H9 (cell line): Measurements from ENCODE around the gene KCNN3. TPM values are rescaled to one million over a fixed set of nuclear protein-coding genes. Genes with fewer than 3 reads are reported as not detected.

Experiments
- DNase-seq: peaks from one replicate; pipeline ENCODE4 v3.0.0-alpha.2; 2017
- H2AFZ ChIP-seq: one replicate; pipeline ENCODE4 v1.6.1; 2013; ENCODE audit warnings: mild to moderate bottlenecking, low read length, control low read depth, moderate library complexity
- H2AK5ac ChIP-seq: 2 replicates; pipeline ENCODE4 v1.6.1; 2013; ENCODE audit warnings: low read length, control low read depth, mixed read lengths; ENCODE audit not compliant: insufficient read length
- H2BK120ac ChIP-seq: one replicate; pipeline ENCODE4 v1.6.1; 2013; ENCODE audit warnings: low read depth, mild to moderate bottlenecking, low read length, control low read depth, inconsistent platforms; ENCODE audit not compliant: poor library complexity, severe bottlenecking
- H2BK12ac ChIP-seq: 2 replicates; pipeline ENCODE4 v1.6.1; 2013; ENCODE audit warnings: low read length, control low read depth, mixed read lengths, low read depth; ENCODE audit not compliant: insufficient read length
- H2BK15ac ChIP-seq: 2 replicates; pipeline ENCODE4 v1.6.1; 2013; ENCODE audit warnings: low read depth, low read length, control low read depth
- H2BK20ac ChIP-seq: one replicate; pipeline ENCODE4 v1.6.1; 2013; ENCODE audit warnings: low read depth, mild to moderate bottlenecking, low read length, control low read depth, inconsistent platforms; ENCODE audit not compliant: poor library complexity, severe bottlenecking
- H2BK5ac ChIP-seq: 2 replicates; pipeline ENCODE4 v1.6.1; 2013; ENCODE audit warnings: low read length, control low read depth, mixed read lengths; ENCODE audit not compliant: insufficient read length
- H3K14ac ChIP-seq: 2 replicates; pipeline ENCODE4 v1.6.1; 2013; ENCODE audit warnings: low read length, control low read depth; ENCODE audit not compliant: insufficient read depth
- H3K18ac ChIP-seq: 2 replicates; pipeline ENCODE4 v1.6.1; 2013; ENCODE audit warnings: low read depth, mild to moderate bottlenecking, mixed read lengths, low read length, control low read depth; ENCODE audit not compliant: insufficient read length
- H3K23ac ChIP-seq: 2 replicates; pipeline ENCODE4 v1.6.1; 2013; ENCODE audit warnings: low read length, control low read depth, mixed read lengths, low read depth; ENCODE audit not compliant: insufficient read length
- H3K23me2 ChIP-seq: 2 replicates; pipeline ENCODE4 v1.6.1; 2013; ENCODE audit warnings: low read depth, mild to moderate bottlenecking, mixed read lengths, low read length, control low read depth; ENCODE audit not compliant: insufficient read length, poor library complexity, severe bottlenecking
- H3K27ac ChIP-seq: 2 replicates; pipeline ENCODE4 v1.5.1; 2013; ENCODE audit warnings: low read length, control low read depth, mixed read lengths, low read depth; ENCODE audit not compliant: insufficient read length
- H3K27me3 ChIP-seq: 2 replicates; pipeline ENCODE4 v1.6.1; 2013; ENCODE audit warnings: low read length, control low read depth, inconsistent platforms; ENCODE audit not compliant: insufficient read depth
- H3K4ac ChIP-seq: 2 replicates; pipeline ENCODE4 v1.6.1; 2013; ENCODE audit warnings: low read depth, mild to moderate bottlenecking, control low read depth, inconsistent platforms, low read length, moderate library complexity
- H3K4me1 ChIP-seq: 2 replicates; pipeline ENCODE4 v1.6.1; 2013; ENCODE audit warnings: low read length, control low read depth, inconsistent platforms; ENCODE audit not compliant: insufficient read depth
- H3K4me2 ChIP-seq: 2 replicates; pipeline ENCODE4 v1.6.1; 2013; ENCODE audit warnings: low read length, control low read depth, mixed read lengths; ENCODE audit not compliant: insufficient read length, insufficient read depth
- H3K56ac ChIP-seq: 2 replicates; pipeline ENCODE4 v1.6.1; 2013; ENCODE audit warnings: low read depth, mild to moderate bottlenecking, mixed read lengths, low read length, control low read depth; ENCODE audit not compliant: insufficient read length
- H3K79me1 ChIP-seq: 2 replicates; pipeline ENCODE4 v1.6.1; 2013; ENCODE audit warnings: low read depth, mild to moderate bottlenecking, moderate library complexity, low read length, control low read depth, inconsistent platforms; ENCODE audit not compliant: insufficient read depth, poor library complexity, severe bottlenecking
- H3K79me2 ChIP-seq: 2 replicates; pipeline ENCODE4 v1.6.1; 2013; ENCODE audit warnings: low read length, control low read depth, inconsistent platforms; ENCODE audit not compliant: insufficient read depth
- H3K9ac ChIP-seq: 2 replicates; pipeline ENCODE4 v1.6.1; 2013; ENCODE audit warnings: low read length, control low read depth, mixed read lengths; ENCODE audit not compliant: insufficient read length; ENCODE audit errors: extremely low read depth
- H3K9me3 ChIP-seq: one replicate; pipeline ENCODE4 v1.6.1; 2013; ENCODE audit warnings: low read depth, low read length, inconsistent platforms; ENCODE audit not compliant: control insufficient read depth
- H3T11ph ChIP-seq: one replicate; pipeline ENCODE4 v1.6.1; 2013; ENCODE audit warnings: mild to moderate bottlenecking, low read length, control low read depth, inconsistent platforms
- H4K20me1 ChIP-seq: one replicate; pipeline ENCODE4 v1.6.1; 2013; ENCODE audit not compliant: control insufficient read depth, insufficient read length, insufficient read depth
- H4K5ac ChIP-seq: 2 replicates; pipeline ENCODE4 v1.6.1; 2013; ENCODE audit warnings: low read depth, mild to moderate bottlenecking, mixed read lengths, low read length, control low read depth; ENCODE audit not compliant: insufficient read length
- H4K8ac ChIP-seq: replicated peaks from 2 replicates; pipeline ENCODE4 v1.6.1; 2013; ENCODE audit warnings: low read length, control low read depth, mixed read lengths, low read depth; ENCODE audit not compliant: insufficient read length
- H4K91ac ChIP-seq: 2 replicates; pipeline ENCODE4 v1.6.1; 2013; ENCODE audit warnings: low read depth, mild to moderate bottlenecking, moderate library complexity, mixed read lengths, low read length, control low read depth; ENCODE audit not compliant: insufficient read length
- H3K27ac Mint-ChIP-seq, 3 experiments: 2 replicates in 2 of 3; 3 replicates in 1 of 3; pipeline ENCODE4 v1.8.0; 2020 to 2021; ENCODE audit warnings: mixed read lengths in 3 of 3, mild to moderate bottlenecking in 1 of 3, moderate library complexity in 1 of 3
- H3K27me3 Mint-ChIP-seq: 2 replicates; pipeline ENCODE4 v1.8.0; 2021; ENCODE audit warnings: low read depth, mild to moderate bottlenecking, moderate library complexity, mixed read lengths
- H3K36me3 Mint-ChIP-seq, 3 experiments: 2 replicates in 2 of 3; 3 replicates in 1 of 3; pipeline ENCODE4 v1.8.0; 2020 to 2021; ENCODE audit warnings: low read depth in 3 of 3, mixed read lengths in 3 of 3; ENCODE audit not compliant: insufficient read depth in 1 of 3
- H3K4me1 Mint-ChIP-seq, 2 experiments: 2 replicates each; pipeline ENCODE4 v1.8.0; 2020; ENCODE audit warnings: mixed read lengths in 2 of 2
- H3K4me3 Mint-ChIP-seq, 2 experiments: 2 replicates in 1 of 2; 3 replicates in 1 of 2; pipeline ENCODE4 v1.8.0; 2020 to 2021; ENCODE audit warnings: mild to moderate bottlenecking in 2 of 2, mixed read lengths in 2 of 2, moderate library complexity in 1 of 2
- H3K9me3 Mint-ChIP-seq, 2 experiments: 2 replicates in 1 of 2; 3 replicates in 1 of 2; pipeline ENCODE4 v1.8.0; 2020; ENCODE audit warnings: mild to moderate bottlenecking in 2 of 2, mixed read lengths in 2 of 2, moderate library complexity in 1 of 2
- CTCF ChIP-seq: fragments of 200-600 bp; sonication (generic); conservative IDR thresholded peaks from 3 replicates; pipeline ENCODE4 v1.8.0; 2021; ENCODE audit warnings: antibody characterized with exemption, mild to moderate bottlenecking
- WGBS: extraction: QIAGEN DNeasy Blood & Tissue Kit; methylation state at CpG from one replicate; pipeline ENCODE4 v1.1.7; 2013; ENCODE audit warnings: missing lambda C conversion rate, low lambda C conversion rate, mixed read lengths; ENCODE audit not compliant: insufficient read length; ENCODE audit errors: extremely low coverage; 5-methylcytosine and 5-hydroxymethylcytosine counted together
- total RNA-seq: library from RNA; stranded (reverse); gene quantifications from 2 replicates; pipeline ENCODE4 v1.2.1, GENCODE V29; 2021

Gene KCNN3
- total RNA-seq, 1 experiment from 2014 or later: 0.83 TPM

GRCh38 chr1:154841384-154841783, 28.7 kb downstream of the KCNN3 start:
- H4K91ac ChIP-seq: no peak overlapping the region
- H3K79me2 ChIP-seq: no peaks in the 10 kb centered on the region
- no peak overlapping the region for H2BK15ac ChIP-seq
- no peak overlapping the region for H3K9ac ChIP-seq
- WGBS: no CpG with 5 or more reads among the region's 4 CpGs
- no peak overlapping the region for H3K14ac ChIP-seq
- no peak overlapping the region for H3K18ac ChIP-seq
- Mint-ChIP-seq H3K27ac (no peak overlapping the region), H3K36me3 (no peaks in the 10 kb centered on the region), H3K27me3 (no peaks in the 10 kb centered on the region; the same call in 1 of the 2 replicates), H3K4me1 (peaks cover 21 to 45% of the 10 kb centered on the region in 2 experiments), H3K9me3 (no peaks in the 10 kb centered on the region), H3K4me3 (no peak overlapping the region)
- no peak overlapping the region for H3K27ac ChIP-seq
- H3T11ph ChIP-seq: no peak overlapping the region
- H3K23me2 ChIP-seq: no peaks in the 10 kb centered on the region
- H3K79me1 ChIP-seq: no peaks in the 10 kb centered on the region
- no peak overlapping the region for H2BK120ac ChIP-seq
- H3K4ac ChIP-seq: no peak overlapping the region
- no peaks in the 10 kb centered on the region for H3K4me1 ChIP-seq
- no peaks in the 10 kb centered on the region for H3K9me3 ChIP-seq
- H2BK12ac ChIP-seq: no peak overlapping the region
- no peak for TF ChIP-seq CTCF
- no peaks in the 10 kb centered on the region for H4K20me1 ChIP-seq
- H2AK5ac ChIP-seq: no peak overlapping the region
- no peak overlapping the region for H3K23ac ChIP-seq
- H4K5ac ChIP-seq: no peak overlapping the region
- H4K8ac ChIP-seq: no peak overlapping the region
- H2AFZ ChIP-seq: no peak overlapping the region
- H3K4me2 ChIP-seq: no peak overlapping the region
- H2BK5ac ChIP-seq: no peak overlapping the region
- no peak overlapping the region for H2BK20ac ChIP-seq
- no peak for DNase-seq
- no peaks in the 10 kb centered on the region for H3K27me3 ChIP-seq
- no peak overlapping the region for H3K56ac ChIP-seq
